CD4-positive, alpha-beta T cell treated with Interleukin-15 for 4 hours (primary cell): ENCODE data around the gene COQ2.
"Not testable (repeated sequence)": the region's sequence is repeated elsewhere in the genome, so short reads cannot be mapped to it uniquely, and the experiment has no call there.

Experiments used
- DNase-seq: peaks from one replicate; pipeline ENCODE4 v3.0.0-alpha.2; 2020; ENCODE audit warnings: low spot score

The COQ2 gene

DNA sequence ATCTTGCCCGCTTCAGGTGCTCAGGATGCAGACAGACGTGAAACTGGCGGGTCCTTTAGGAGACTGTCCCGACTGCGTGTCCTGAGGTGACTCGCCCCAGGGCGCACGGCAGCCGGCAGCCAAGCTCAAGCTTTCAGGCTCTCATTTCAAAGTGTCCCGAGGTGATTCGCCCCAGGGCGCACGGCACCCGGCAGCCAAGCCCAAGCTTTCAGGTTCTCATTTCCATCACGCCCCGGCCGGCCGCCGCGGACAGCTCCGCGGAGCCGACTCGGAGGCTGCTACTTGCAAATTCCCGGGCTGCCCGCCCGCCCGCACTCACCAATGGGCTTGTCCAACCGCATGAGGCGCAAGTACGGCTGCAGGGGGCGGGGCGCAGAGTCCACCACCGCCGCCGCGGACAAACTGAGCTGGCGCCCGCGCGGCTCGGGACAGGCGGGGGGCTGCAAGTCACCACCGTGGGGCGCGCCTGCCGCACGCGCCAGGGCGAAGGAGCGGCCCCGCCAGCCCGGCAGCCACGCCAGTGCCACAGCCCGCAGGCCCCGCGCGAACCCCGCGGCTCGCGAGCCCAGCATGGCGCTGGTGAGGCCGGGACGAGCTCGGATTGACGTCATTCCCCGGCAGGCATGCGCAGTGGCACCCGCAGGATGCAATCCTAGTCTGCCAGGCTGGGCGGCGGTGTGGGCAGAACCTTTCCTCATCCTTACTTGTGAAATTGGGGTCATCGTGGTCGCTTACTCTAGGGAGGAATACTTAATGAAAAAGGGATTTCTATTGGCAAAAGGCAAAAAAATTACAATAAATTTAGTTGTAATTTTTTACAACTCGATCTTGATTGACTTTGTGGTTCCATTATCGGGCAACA lies at the start of gene COQ2:
Gene COQ2 (minus strand): TSS at position 606 of the 862 bp plus-strand sequence. CDS start 34 bp downstream, at position 572.
- DNase-seq = peak; percentile 91

- no peak for DNase-seq
Observed at GRCh38 chr4:83331956-83332355, 47.4 kb upstream of the COQ2 start.

DNA sequence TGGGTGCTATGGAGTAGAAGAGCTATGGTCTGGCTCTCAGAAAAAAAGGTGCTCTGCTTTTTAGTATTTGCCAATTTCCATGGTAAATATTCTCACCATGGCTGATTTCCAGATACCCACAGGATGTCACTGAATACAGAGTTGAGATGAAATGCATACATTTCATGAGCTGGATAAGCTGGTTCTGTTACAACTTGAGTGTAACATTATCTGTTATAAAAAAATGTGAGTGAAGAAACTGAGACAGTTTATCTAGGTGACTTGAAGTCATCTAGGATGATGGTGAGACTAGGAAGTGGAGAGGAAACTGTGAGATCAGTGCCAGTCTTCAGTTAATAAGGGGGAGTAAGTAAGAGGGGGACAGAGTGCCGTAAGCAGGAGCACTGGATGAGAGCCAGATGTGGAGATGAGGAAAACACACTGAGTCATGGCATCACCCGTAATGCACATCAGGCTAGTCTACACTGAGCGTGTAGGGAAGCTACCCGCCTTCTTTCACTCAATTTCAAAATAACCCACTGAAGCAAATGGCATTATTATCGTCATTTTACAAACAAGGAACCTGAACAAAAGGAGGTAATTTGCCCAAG lies 45.0 kb upstream of the COQ2 start:
- no peak for DNase-seq

GRCh38 chr4:83328521-83329187 lies 44.1 kb upstream of the COQ2 start:
- DNase-seq = no peak

GRCh38 chr4:83326546-83326945 lies 41.9 kb upstream of the COQ2 start:
- no peak for DNase-seq

GRCh38 chr4:83325306-83325705 lies 40.7 kb upstream of the COQ2 start:
- DNase-seq = not testable (repeated sequence)

GRCh38 chr4:83323136-83323535 lies 38.5 kb upstream of the COQ2 start:
- no peak for DNase-seq

- no peak for DNase-seq
Observed at GRCh38 chr4:83320548-83320947, 36.0 kb upstream of the COQ2 start.

- DNase-seq = no peak
Observed at GRCh38 chr4:83318666-83319065, 34.1 kb upstream of the COQ2 start.

- DNase-seq = no peak
Observed at GRCh38 chr4:83317671-83318070, 33.1 kb upstream of the COQ2 start.

GRCh38 chr4:83316459-83317165 lies 32.0 kb upstream of the COQ2 start:
- DNase-seq = no peak

DNA sequence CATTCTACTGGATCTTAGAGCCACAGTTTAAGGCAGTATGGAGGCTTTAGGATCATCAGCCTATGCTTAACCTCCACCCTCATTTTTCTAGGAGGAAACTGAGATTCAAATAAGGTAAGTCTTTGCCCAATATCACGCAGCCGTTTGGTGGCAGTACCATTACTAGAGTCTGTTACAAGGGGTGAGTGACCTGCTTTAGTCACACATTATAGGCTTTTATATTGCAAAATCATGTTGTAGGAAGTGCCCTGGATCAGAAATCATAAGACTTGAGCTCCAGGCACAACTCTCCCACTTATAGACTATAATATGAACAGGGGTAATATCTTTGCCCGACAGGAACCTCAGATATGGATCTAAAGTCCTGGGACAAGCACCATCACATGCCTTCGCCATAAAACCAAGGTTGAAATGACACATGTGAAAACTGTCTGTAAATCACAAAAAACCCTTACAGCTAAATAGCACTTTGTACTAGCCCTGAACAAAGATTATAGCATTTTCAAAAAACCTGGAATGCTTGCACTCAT lies 30.8 kb upstream of the COQ2 start:
- no peak for DNase-seq

DNA sequence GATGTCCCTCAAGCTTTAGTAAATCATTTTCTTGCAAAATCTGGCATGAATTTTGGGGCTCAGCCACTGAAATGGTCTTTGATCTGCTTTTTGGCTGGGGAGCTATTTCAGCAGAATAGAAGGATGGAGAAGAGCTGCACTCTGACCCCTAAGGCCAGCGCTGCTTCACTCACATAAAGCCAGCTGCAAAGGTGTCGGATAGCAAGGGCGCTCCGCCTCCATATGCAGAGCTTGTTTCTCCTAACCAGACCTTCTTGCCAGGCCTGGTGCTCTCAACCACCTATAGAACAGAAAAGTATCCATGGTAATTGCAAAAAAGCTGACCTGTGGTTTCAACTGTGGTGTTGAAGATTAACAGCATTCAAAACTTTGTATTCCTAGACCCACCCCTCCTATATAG lies 24.1 kb upstream of the COQ2 start:
- DNase-seq = no peak

GRCh38 chr4:83307920-83308319 lies 23.3 kb upstream of the COQ2 start:
- no peak for DNase-seq

DNA sequence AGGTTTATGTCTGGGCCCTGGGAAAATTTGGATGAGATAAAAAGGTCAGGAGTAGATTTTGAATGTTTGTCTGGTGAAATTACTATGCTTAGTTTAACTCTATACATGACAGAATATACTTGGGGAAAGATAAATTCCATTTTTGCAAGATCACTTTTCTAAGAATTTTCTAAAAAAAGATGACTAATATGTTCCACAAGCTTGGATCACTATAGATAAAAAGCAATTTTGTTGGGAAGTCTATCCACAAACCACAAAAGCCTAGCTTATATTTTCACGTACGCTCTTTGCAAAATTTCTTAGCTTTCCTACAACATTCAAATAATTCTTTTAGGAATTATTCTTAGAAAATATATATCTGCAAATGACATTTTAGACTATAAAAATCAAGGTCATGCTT lies 20.6 kb upstream of the COQ2 start:
- no peak for DNase-seq

GRCh38 chr4:83297548-83298260 lies 13.1 kb upstream of the COQ2 start:
- peak; percentile 12 for DNase-seq

GRCh38 chr4:83293305-83294046 lies 8.9 kb upstream of the COQ2 start:
- DNase-seq = no peak

DNA sequence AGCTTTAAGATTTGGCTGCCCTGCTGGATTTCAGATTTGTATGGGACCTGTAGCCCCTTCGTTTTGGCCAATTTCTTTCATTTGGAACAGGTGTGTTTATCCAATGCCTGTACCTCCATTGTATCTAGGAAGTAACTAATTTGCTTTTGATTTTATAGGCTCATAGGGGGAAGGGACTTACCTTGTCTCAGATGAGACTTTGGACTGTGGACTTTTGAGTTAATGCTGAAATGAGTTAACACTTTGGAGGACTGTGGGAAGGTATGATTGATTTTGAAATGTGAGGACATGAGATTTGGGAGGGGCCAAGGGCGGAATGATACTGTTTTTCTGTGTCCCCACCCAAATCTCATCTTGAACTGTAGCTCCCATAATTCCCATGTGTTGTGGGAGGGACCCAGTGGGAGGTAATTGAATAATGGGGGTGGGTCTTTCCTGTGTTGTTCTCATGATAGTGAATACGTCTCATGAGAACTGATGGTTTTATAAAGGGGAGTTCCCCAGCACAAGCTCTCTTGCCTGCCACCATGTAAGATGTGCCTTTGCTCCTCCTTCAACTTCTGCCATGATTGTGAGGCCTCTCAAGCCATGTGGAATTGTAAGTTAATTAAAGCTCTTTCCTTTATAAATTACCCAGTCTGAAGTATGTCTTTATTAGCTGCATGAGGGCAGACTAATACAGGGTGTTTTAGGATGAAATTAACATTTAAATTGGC lies 5.6 kb upstream of the COQ2 start:
- not testable (repeated sequence) for DNase-seq

- not testable (repeated sequence) for DNase-seq
Observed at GRCh38 chr4:83288381-83288780, 3.8 kb upstream of the COQ2 start.

DNA sequence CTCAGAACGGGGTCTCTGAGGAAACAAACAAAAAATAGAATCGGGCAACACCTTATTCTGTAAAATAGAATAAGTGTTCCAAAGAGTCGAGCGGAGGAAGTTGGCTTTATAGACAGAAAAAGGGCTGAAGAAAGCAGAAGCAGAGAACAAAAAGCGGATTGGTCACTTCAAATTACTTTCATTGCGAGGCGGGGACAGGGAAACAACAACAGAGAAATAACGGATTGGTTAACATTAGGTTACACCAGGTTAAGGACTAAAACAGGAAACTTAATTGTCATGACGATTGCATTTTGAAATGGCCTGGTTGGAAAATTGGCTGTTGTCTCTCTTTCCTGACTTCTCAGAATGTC lies 433 bp upstream of the COQ2 start:
- peak; percentile 36 for DNase-seq
